NK-92 (cell line): Measurements from ENCODE around the gene VPS36.
"Not testable (repeated sequence)": the region's sequence is repeated elsewhere in the genome, so short reads cannot be mapped to it uniquely, and the experiment has no call there.

Experiments used
- DNase-seq: peaks from one replicate; lab custom pipeline; 2025; ENCODE audit not compliant: unreplicated experiment; lab: John Stamatoyannopoulos, UW

Gene VPS36

GRCh38 chr13:52450012-52450792 lies at the start of gene VPS36:
VPS36 (minus strand) TSS chr13:52450634; CDS start chr13:52450594, 40 bp downstream.
- DNase-seq, result peak; percentile 27

GRCh38 chr13:52497979-52498378 lies 47.5 kb upstream of the VPS36 start:
- not testable (repeated sequence) for DNase-seq

DNA sequence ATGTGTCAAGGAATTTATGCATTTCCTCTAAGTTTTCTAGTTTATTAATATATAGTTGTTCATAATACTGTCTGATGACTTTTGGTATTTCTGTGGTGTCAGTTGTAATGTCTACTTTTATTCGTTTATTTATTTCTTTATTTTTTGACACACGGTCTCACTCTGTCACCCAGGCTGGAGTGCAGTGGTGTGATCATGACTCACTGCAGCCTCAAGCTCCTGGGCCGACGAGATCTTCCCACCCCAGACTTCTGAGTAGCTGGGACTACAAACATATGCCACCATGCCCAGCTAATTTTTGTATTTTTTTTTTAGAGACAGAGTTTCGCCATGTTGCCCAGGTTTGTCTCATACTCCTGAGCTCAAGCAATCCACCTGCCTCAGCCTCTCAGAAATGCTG lies 43.8 kb upstream of the VPS36 start:
- not testable (repeated sequence) for DNase-seq

- DNase-seq, result not testable (repeated sequence)
Measured at GRCh38 chr13:52491015-52491414, 40.6 kb upstream of the VPS36 start.

DNA sequence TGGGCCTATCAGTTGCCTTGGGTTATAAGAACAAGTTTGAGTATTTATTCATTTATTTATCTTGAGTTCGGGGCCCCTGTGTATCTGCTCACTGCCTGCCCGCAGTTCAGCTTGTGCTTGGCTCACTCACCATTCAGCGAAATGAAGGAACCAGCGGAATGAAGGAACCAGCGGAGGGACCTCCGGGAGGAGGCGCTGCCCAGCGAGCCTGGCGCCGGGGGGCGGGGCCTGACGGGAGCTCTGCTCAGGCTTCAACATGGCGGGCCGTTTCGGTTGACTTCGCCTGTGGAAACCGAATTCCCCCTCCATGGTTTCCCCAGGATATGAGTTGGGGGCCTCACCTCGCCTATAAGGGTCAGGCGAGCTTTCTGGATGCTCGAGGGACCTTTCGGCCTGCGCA lies 38.3 kb upstream of the VPS36 start:
- not testable (repeated sequence) for DNase-seq

- DNase-seq, result not testable (repeated sequence)
Measured at GRCh38 chr13:52487078-52487477, 36.6 kb upstream of the VPS36 start.

DNA sequence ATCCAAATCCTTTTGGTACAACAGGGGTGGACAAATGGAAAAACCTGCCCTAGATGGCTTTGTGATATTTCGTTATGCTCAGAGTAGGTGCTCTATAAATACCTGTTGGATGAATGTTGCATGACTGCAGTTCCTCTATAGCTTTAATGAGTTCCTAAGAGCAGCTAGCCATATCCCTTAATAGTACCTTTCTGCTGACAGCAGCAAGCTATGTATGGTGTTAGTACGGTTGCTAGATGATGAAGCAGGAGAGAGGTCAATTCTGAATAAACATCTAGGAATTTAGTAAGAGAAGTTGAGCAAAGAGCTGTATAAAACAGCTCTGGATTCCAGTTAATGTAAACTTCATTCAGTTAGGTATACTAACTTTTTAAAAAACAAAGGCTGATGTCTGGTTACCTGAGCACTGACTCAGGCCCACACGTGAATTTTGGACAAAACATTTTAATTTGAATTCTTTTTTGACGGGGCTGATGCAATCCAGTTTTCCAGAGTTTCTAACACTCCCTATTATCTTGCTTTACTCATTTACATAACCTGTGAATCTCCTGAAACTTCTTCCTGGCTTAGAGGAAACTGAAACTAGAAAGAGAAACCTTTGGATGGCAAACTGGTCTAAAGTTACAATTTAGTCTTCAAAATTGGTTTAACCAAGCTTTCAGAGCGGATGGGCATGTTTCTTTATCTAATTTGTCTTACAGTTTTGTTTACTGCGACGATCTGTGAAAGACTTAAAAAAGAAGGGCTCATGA lies 30.4 kb upstream of the VPS36 start:
- DNase-seq, result not testable (repeated sequence)

DNA sequence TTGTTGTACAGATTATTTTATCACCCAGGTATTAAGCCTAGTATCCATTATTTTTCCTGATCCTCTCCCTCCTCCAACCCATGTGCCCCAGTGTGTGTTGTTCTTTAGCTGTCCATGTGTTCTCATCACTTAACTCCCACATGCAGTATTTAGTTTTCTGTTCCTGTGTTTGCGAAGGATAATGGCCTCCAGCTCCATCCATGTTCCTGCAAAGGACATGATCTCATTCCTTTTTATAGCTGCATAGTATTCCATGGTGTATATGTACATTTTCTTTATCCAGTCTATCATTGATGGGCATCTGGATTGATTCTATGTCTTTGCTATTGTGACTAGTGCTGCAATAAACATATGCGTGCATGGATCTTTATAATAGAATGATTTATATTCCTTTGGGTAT lies 18.1 kb upstream of the VPS36 start:
- not testable (repeated sequence) for DNase-seq

- no peak for DNase-seq
Measured at GRCh38 chr13:52463526-52463925, 13.1 kb upstream of the VPS36 start.

- DNase-seq, result no peak
Measured at GRCh38 chr13:52461265-52461664, 10.8 kb upstream of the VPS36 start.

GRCh38 chr13:52459668-52460067 lies 9.2 kb upstream of the VPS36 start:
- DNase-seq, result no peak

- DNase-seq, result no peak
Measured at GRCh38 chr13:52455677-52456041, 5.2 kb upstream of the VPS36 start.

DNA sequence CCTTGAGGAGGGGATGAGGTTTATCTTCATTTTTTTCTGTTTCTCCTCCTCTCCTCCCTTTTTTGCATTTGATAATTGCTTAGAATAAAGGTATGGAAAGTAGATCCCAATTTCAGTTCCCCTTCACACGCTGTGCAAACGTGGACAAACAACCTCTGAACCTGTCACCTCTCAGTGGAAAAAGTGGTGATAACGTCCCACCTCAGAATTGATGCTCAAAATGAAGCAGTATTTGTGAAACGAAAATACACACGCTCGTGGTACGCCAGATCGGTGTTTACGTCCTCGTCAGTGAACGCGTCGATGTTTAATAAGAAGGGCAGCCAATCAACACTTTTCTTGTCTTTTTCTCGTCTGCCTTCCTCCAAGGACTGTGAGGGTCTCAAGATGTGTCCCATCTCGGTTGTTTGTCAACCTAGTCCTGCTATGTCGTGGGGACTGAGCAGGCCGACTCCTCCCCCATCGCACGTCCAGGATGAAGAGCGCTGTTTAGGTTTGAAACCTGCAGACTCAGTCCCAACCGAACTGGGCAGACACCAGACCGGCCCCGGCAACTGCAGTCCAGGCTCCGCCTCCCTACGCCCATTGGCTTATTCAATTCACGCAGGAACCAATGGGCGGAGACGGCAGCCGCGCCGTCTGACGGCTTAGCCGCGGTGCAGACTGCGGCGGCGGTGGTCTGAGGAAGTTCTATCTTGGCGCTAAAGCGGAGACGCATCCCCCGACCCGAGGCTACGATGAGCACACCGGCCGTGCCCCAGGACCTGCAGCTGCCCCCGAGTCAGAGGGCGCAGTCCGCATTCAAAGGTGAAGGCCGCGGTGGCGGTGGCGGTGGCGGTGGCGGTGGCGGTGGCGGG lies 4.6 kb upstream of the VPS36 start, which contains the start of gene CKAP2:
Gene CKAP2 (plus strand): TSS at position 659 of the 857 bp plus-strand sequence. CDS start 79 bp downstream, at position 738.
- peak; percentile 70 for DNase-seq

- DNase-seq, result no peak
Measured at GRCh38 chr13:52454459-52454819, 4.0 kb upstream of the VPS36 start.

DNA sequence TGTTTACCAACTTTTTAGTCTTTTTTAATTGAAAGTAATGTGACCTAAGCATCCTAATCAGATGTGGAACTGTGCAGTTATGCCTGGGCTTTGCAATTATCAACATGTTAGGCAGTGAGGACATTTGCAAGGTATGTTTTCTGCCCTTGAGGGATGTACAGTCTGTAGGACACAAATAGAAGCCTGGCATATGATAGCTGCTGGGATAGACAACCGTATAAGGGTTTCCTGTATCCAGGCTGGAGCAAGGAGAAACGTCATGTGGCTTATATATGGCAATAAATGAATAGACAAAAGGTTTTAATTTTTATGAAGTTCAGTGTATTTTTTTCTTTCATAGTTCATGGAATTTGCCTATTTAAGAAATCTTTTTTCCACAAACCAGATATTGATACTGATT lies 2.0 kb upstream of the VPS36 start:
- no peak for DNase-seq

DNA sequence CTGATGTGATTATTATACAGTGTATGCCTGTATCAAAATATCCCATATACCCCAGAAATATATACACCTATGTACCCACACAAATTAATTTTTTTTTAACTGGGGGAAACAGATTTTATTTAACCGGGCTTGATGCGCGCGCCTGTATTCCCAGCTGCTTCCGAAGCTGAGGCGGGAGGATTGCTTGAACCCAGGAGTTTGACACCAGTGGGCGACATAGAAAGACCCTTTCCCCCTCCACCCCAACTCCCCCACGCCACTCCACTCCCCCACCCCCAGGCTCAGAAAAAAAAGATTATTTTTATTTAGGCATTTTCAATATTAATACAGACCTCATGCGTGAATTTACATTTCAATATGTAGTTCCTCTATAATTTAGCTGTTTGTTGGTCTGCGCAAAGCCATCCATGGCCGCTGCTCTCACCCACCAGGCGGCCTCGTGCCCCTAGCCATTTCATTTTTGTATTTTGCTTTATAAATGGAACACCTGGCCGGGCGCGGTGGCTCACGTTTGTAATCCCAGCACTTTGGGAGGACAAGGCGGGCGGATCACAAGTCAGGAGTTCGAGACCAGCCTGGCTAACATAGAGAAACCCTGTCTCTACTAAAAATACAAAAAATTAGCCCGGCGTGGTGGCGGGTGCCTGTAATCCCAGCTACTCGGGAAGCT lies 836 bp upstream of the VPS36 start:
- no peak for DNase-seq

- DNase-seq, result no peak
Measured at GRCh38 chr13:52450793-52451116, 321 bp upstream of the VPS36 start.

- no peak for DNase-seq
Measured at GRCh38 chr13:52449331-52450011, 963 bp downstream of the VPS36 start.

GRCh38 chr13:52447815-52448552 lies 2.5 kb downstream of the VPS36 start:
- DNase-seq, result no peak

GRCh38 chr13:52447354-52447753 lies 3.1 kb downstream of the VPS36 start:
- DNase-seq, result no peak
